ENCODE measurements around the gene SPTBN1. TPM values are rescaled to one million over a fixed set of nuclear protein-coding genes. Genes with fewer than 3 reads are reported as not detected.
A peak's percentile ranks its signal among the peaks of the same experiment; 100 is the strongest.

The SPTBN1 gene
- total and polyA plus RNA-seq, 2 of the 13 experiments (the other 11 are each of a cell fraction or from before 2014, with no cell fraction given), result 123 to 299 TPM

- TF ChIP-seq ZNF609 (CRISPR knock-in tag; IDR thresholded peaks at IDR 0.05; ENCODE audit: borderline replicate concordance), result no peak; the same call in 1 of the 2 replicates
- 0 out of 2 replicates have a peak, but pooled peaks have one; percentile 41 for TF ChIP-seq HNF4G (IDR thresholded peaks at IDR 0.05; ENCODE audit: borderline replicate concordance, low read depth, low read length)
- no peak for TF ChIP-seq HNF4G (CRISPR knock-in tag; IDR thresholded peaks at IDR 0.05; ENCODE audit: borderline replicate concordance, low read depth)
- TF ChIP-seq ZNF225 (CRISPR knock-in tag; IDR thresholded peaks at IDR 0.05), result no peak
- TF ChIP-seq ZNF747 (CRISPR knock-in tag; IDR thresholded peaks at IDR 0.05; ENCODE audit: borderline replicate concordance), result no peak
- no peak for TF ChIP-seq ZNF513 (CRISPR knock-in tag; conservative IDR thresholded peaks at IDR 0.05)
- no peak for TF ChIP-seq ZNF296 (CRISPR knock-in tag; conservative IDR thresholded peaks at IDR 0.05)
- TF ChIP-seq BORCS8-MEF2B (CRISPR knock-in tag; IDR thresholded peaks at IDR 0.05), result no peak
- TF ChIP-seq AGO2 (optimal IDR thresholded peaks at IDR 0.05; ENCODE audit: low read depth, low read length), result no peak
- TF ChIP-seq FOXK1 (CRISPR knock-in tag; IDR thresholded peaks at IDR 0.05; ENCODE audit: borderline replicate concordance, low read depth), result peak; percentile 63; the same call in 1 of the 2 replicates
- TF ChIP-seq FOSL2 (CRISPR knock-in tag; IDR thresholded peaks at IDR 0.05), result no peak
- no peak for TF ChIP-seq ZUFSP (CRISPR knock-in tag; IDR thresholded peaks at IDR 0.05; ENCODE audit: borderline replicate concordance)
- TF ChIP-seq TBX3 (IDR thresholded peaks at IDR 0.05; ENCODE audit: borderline replicate concordance), result no peak
- no peak for TF ChIP-seq ATRX (CRISPR knock-in tag; IDR thresholded peaks at IDR 0.05; ENCODE audit: borderline replicate concordance)
- no peak for TF ChIP-seq MXD1 (CRISPR knock-in tag; IDR thresholded peaks at IDR 0.05)
- TF ChIP-seq FOXJ3 (CRISPR knock-in tag; IDR thresholded peaks at IDR 0.05; ENCODE audit: borderline replicate concordance), result peak; percentile 86; the same call in 1 of the 2 replicates
- no peak for TF ChIP-seq POLR2AphosphoS2 (IDR thresholded peaks at IDR 0.05; ENCODE audit: low read depth, low read length)
- TF ChIP-seq RORA (CRISPR knock-in tag; IDR thresholded peaks at IDR 0.05), result peak; percentile 18; the same call in 1 of the 2 replicates
- no peak for TF ChIP-seq CC2D1A (CRISPR knock-in tag; IDR thresholded peaks at IDR 0.05)
Measured at GRCh38 chr2:54618646-54619565, 162.8 kb downstream of the SPTBN1 start (continued).
